ENCODE measurements around the gene CLN5.
A peak's percentile ranks its signal among the peaks of the same experiment; 100 is the strongest.
"Not testable (repeated sequence)": the region's sequence is repeated elsewhere in the genome, so short reads cannot be mapped to it uniquely, and the experiment has no call there.

Gene CLN5

GRCh38 chr13:76991796-76992547 lies at the start of gene CLN5:
TSS of gene CLN5 (plus strand) at chr13:76992081. CDS start at chr13:76992099, 18 bp downstream.
- peak; percentile 92 for DNase-seq

GRCh38 chr13:76942363-76942762 lies 49.5 kb upstream of the CLN5 start:
- DNase-seq, result no peak

- DNase-seq, result no peak
These were observed 48.2 kb upstream of the CLN5 start for GRCh38 chr13:76943646-76944045.

- DNase-seq, result no peak
These were observed 47.4 kb upstream of the CLN5 start for GRCh38 chr13:76944456-76944855.

- no peak for DNase-seq
These were observed 43.7 kb upstream of the CLN5 start, which contains the start of gene ACOD1 for GRCh38 chr13:76948149-76948548. TSS of gene ACOD1 (plus strand) at chr13:76948511. CDS start at chr13:76948559, 48 bp downstream.

GRCh38 chr13:76950101-76950500 lies 41.8 kb upstream of the CLN5 start:
- no peak for DNase-seq

GRCh38 chr13:76953968-76954367 lies 37.9 kb upstream of the CLN5 start:
- no peak for DNase-seq

GRCh38 chr13:76954538-76954937 lies 37.3 kb upstream of the CLN5 start:
- no peak for DNase-seq

- DNase-seq, result no peak
These were observed 36.7 kb upstream of the CLN5 start for GRCh38 chr13:76955193-76955592.

- DNase-seq, result no peak
These were observed 36.2 kb upstream of the CLN5 start for GRCh38 chr13:76955661-76956060.

GRCh38 chr13:76958841-76959432 lies 32.9 kb upstream of the CLN5 start:
- DNase-seq, result no peak

- DNase-seq, result not testable (repeated sequence)
These were observed 32.1 kb upstream of the CLN5 start for GRCh38 chr13:76959734-76960133.

- peak; percentile 81 for DNase-seq
These were observed 26.0 kb upstream of the CLN5 start for GRCh38 chr13:76965759-76966421.

- no peak for DNase-seq
These were observed 24.9 kb upstream of the CLN5 start for GRCh38 chr13:76967031-76967430.

GRCh38 chr13:76968041-76968440 lies 23.8 kb upstream of the CLN5 start:
- peak; percentile 48 for DNase-seq

GRCh38 chr13:76969488-76970365 lies 22.2 kb upstream of the CLN5 start:
- DNase-seq, result no peak

- DNase-seq, result no peak
These were observed 20.7 kb upstream of the CLN5 start for GRCh38 chr13:76971215-76971614.

GRCh38 chr13:76971851-76972829 lies 19.7 kb upstream of the CLN5 start:
- DNase-seq, result no peak

- DNase-seq, result no peak
These were observed 17.8 kb upstream of the CLN5 start for GRCh38 chr13:76973920-76974617.

- no peak for DNase-seq
These were observed 17.3 kb upstream of the CLN5 start for GRCh38 chr13:76974618-76974975.

- DNase-seq, result no peak
These were observed 16.0 kb upstream of the CLN5 start for GRCh38 chr13:76975863-76976262.

Measured in left hindlimb (tissue), 1 donor.